ENCODE measurements around the gene RASL11B. TPM values are rescaled to one million over a fixed set of nuclear protein-coding genes. Genes with fewer than 3 reads are reported as not detected.

RASL11B gene
- polyA plus RNA-seq, 6 donors from 2014 or later = 0.19 to 1.6 TPM; not detected in 4

DNA sequence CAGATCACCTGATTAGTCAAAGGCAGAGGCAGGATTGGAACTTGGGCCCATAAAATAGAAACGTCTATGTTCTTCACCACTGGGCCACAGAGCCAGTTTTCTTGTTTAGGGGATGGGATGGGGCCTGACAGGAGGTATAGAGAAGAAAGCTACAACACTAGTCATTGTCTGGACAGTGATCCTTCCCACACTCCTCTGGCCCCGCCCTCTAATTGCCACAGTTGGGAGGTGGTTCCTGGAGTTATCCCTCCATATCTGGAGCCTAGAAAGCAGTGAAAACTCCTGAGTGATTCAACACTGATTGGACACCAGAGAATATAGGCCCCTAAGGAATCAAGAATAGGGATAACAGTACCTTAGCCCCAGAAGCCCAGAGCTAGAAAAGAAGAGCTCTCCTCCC is 22.9 kb downstream of the RASL11B start:
- H3K4me1 Mint-ChIP-seq = no peaks in the 10 kb centered on the region
- peaks cover 0 to 22% (median 11%) of the 10 kb centered on the region in 7 donors for H3K9me3 Mint-ChIP-seq
- H3K4me3 Mint-ChIP-seq = no peak overlapping the region
- H3K27me3 Mint-ChIP-seq = no peaks in the 10 kb centered on the region
- DNase-seq (no peak), ATAC-seq (ENCODE audit: low read depth in 2 of 2) (no peak)
- H3K27ac Mint-ChIP-seq = no peak overlapping the region
- peaks cover 48 to 68% of the 10 kb centered on the region in 2 donors for H3K36me3 Mint-ChIP-seq

- no peak overlapping the region for H3K27ac Mint-ChIP-seq
- H3K27me3 Mint-ChIP-seq = no peaks in the 10 kb centered on the region
- ATAC-seq (ENCODE audit: low read depth in 2 of 2) = no peak
- H3K9me3 Mint-ChIP-seq = peaks cover 0 to 22% (median 11%) of the 10 kb centered on the region in 7 donors
- no peaks in the 10 kb centered on the region for H3K4me1 Mint-ChIP-seq
- no peak for DNase-seq
- no peak overlapping the region for H3K4me3 Mint-ChIP-seq
- H3K36me3 Mint-ChIP-seq = peaks cover 32 to 49% of the 10 kb centered on the region in 2 donors
Observed at GRCh38 chr4:52889354-52889753, 27.2 kb downstream of the RASL11B start.

DNA sequence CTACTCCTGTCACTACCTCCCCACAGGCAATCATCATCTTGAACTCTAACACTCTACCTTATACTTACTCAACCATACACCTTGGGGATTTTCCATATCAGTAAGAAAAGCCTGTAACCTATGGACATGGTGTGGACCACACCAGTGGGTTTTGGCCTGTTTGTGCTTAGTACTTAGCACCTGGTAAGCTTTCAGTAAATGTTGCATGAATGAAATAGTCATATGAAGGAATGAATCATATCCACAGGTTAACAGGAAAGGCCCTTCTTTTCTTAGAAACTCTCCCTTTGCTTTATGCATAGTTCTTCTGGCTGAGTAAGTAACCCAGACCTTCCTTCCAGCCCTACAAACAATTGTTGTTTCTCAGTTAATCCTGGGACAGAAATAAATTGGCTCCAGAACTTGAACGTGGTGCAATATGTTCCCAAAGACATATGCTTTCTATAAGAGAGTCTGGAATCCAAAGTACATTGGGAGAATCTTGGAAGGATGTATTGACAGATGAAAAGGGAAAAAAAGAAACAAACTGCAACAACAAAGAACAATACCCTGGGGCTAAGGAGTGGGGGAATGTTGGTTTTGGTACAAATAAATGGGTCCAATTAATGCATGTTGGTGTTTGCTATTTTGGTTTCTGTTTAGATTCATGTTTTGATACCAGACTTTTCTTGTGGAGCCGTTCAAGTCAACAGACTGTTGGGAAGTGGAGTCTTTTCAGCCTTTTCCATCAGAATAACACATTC is 27.8 kb downstream of the RASL11B start:
- Mint-ChIP-seq H3K4me3 (no peak overlapping the region), H3K9me3 (peaks cover 0 to 22% (median 11%) of the 10 kb centered on the region in 7 donors), H3K27ac (no peak overlapping the region), H3K27me3 (no peaks in the 10 kb centered on the region), H3K4me1 (no peaks in the 10 kb centered on the region), H3K36me3 (peaks cover 32 to 45% of the 10 kb centered on the region in 2 donors)
- ATAC-seq (ENCODE audit: low read depth in 2 of 2) = no peak
- no peak for DNase-seq

GRCh38 chr4:52890521-52890791 is 28.3 kb downstream of the RASL11B start:
- Mint-ChIP-seq H3K27ac (no peak overlapping the region), H3K4me3 (no peak overlapping the region), H3K4me1 (no peaks in the 10 kb centered on the region), H3K27me3 (no peaks in the 10 kb centered on the region), H3K9me3 (peaks cover 0 to 22% (median 11%) of the 10 kb centered on the region in 7 donors), H3K36me3 (peaks cover 27 to 40% of the 10 kb centered on the region in 2 donors)
- ATAC-seq (ENCODE audit: low read depth in 2 of 2) (no peak), DNase-seq (no peak)

DNA sequence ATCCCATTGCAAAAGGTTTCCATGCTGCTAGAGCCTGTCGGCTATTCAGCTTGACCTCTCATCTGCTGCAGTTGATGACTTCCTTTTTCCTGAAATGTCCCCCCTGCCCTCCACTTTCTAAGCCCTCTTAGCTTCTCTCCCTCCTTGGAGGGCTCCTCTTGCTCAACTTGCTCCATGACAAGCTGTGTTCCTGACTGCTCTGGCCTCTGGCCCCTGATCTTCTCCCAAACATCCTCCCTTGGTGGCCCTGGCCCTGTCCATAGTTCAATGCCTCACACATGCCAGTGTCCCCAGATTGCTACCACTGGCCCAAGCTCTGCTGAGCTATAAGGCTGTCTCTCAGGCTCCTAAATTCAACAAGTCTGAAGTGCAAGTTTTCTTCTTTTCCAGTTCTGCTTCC is 29.6 kb downstream of the RASL11B start:
- no peaks in the 10 kb centered on the region for H3K4me1 Mint-ChIP-seq
- H3K4me3 Mint-ChIP-seq = no peak overlapping the region
- DNase-seq (no peak), ATAC-seq (ENCODE audit: low read depth in 2 of 2) (no peak)
- peaks cover 16 to 28% of the 10 kb centered on the region in 2 donors for H3K36me3 Mint-ChIP-seq
- no peak overlapping the region for H3K27ac Mint-ChIP-seq
- H3K9me3 Mint-ChIP-seq = peaks cover 0 to 20% (median 9%) of the 10 kb centered on the region in 7 donors
- no peaks in the 10 kb centered on the region for H3K27me3 Mint-ChIP-seq

- H3K4me3 Mint-ChIP-seq = no peak overlapping the region
- DNase-seq (no peak), ATAC-seq (ENCODE audit: low read depth in 2 of 2) (no peak)
- H3K27ac Mint-ChIP-seq = peak overlapping the region in 1 of 6 donors; percentile 11
- H3K27me3 Mint-ChIP-seq = no peaks in the 10 kb centered on the region
- peaks cover 0 to 19% (median 8%) of the 10 kb centered on the region in 7 donors for H3K9me3 Mint-ChIP-seq
- peaks cover 9 to 23% of the 10 kb centered on the region in 2 donors for H3K36me3 Mint-ChIP-seq
- no peaks in the 10 kb centered on the region for H3K4me1 Mint-ChIP-seq
Observed at GRCh38 chr4:52892880-52893279, 30.8 kb downstream of the RASL11B start.

GRCh38 chr4:52894443-52894842 is 32.3 kb downstream of the RASL11B start:
- Mint-ChIP-seq H3K4me1 (no peaks in the 10 kb centered on the region), H3K27me3 (no peaks in the 10 kb centered on the region), H3K27ac (no peak overlapping the region), H3K4me3 (no peak overlapping the region), H3K36me3 (peaks cover 0 to 14% of the 10 kb centered on the region in 2 donors), H3K9me3 (peaks cover 0 to 13% (median 7%) of the 10 kb centered on the region in 7 donors)
- DNase-seq (no peak), ATAC-seq (ENCODE audit: low read depth in 2 of 2) (no peak)

- Mint-ChIP-seq H3K4me3 (no peak overlapping the region), H3K27me3 (no peaks in the 10 kb centered on the region), H3K9me3 (peaks cover 0 to 9% (median 1%) of the 10 kb centered on the region in 7 donors), H3K4me1 (no peaks in the 10 kb centered on the region), H3K27ac (peak overlapping the region in 1 of 6 donors; percentile 60), H3K36me3 (peaks cover 26 to 40% of the 10 kb centered on the region in 2 donors)
- ATAC-seq (ENCODE audit: low read depth in 2 of 2) (no peak), DNase-seq (no peak)
Observed at GRCh38 chr4:52903273-52903672, 41.2 kb downstream of the RASL11B start.

- H3K27ac Mint-ChIP-seq = no peak overlapping the region
- DNase-seq = no peak
- peaks cover 29 to 40% of the 10 kb centered on the region in 2 donors for H3K36me3 Mint-ChIP-seq
Observed at GRCh38 chr4:52904421-52904820, 42.3 kb downstream of the RASL11B start.

GRCh38 chr4:52907510-52907909 is 45.4 kb downstream of the RASL11B start:
- Mint-ChIP-seq H3K4me3 (no peak overlapping the region), H3K36me3 (peaks cover 24 to 30% of the 10 kb centered on the region in 2 donors), H3K27me3 (no peaks in the 10 kb centered on the region), H3K27ac (no peak overlapping the region), H3K9me3 (peaks cover 0 to 2% (median 0%) of the 10 kb centered on the region in 7 donors), H3K4me1 (peaks cover 0 to 5% (median 0%) of the 10 kb centered on the region in 3 donors)
- DNase-seq = no peak
- no peak for ATAC-seq (ENCODE audit: low read depth in 2 of 2)

More at GRCh38 chr4:52904421-52904820, 42.3 kb downstream of the RASL11B start:
- Mint-ChIP-seq H3K9me3 (peaks cover 0 to 5% (median 1%) of the 10 kb centered on the region in 7 donors), H3K27me3 (no peaks in the 10 kb centered on the region), H3K4me1 (no peaks in the 10 kb centered on the region), H3K4me3 (no peak overlapping the region)
- no peak for ATAC-seq (ENCODE audit: low read depth in 2 of 2)

GRCh38 chr4:52910115-52910514 is 48.0 kb downstream of the RASL11B start:
- no peak overlapping the region for H3K4me3 Mint-ChIP-seq
- peaks cover 8 to 14% of the 10 kb centered on the region in 2 donors for H3K36me3 Mint-ChIP-seq
- no peaks in the 10 kb centered on the region for H3K27me3 Mint-ChIP-seq
- DNase-seq = no peak
- no peak for ATAC-seq (ENCODE audit: low read depth in 2 of 2)
- H3K4me1 Mint-ChIP-seq = peaks cover 0 to 5% (median 0%) of the 10 kb centered on the region in 3 donors
- H3K27ac Mint-ChIP-seq = no peak overlapping the region
- no peaks in the 10 kb centered on the region for H3K9me3 Mint-ChIP-seq

DNA sequence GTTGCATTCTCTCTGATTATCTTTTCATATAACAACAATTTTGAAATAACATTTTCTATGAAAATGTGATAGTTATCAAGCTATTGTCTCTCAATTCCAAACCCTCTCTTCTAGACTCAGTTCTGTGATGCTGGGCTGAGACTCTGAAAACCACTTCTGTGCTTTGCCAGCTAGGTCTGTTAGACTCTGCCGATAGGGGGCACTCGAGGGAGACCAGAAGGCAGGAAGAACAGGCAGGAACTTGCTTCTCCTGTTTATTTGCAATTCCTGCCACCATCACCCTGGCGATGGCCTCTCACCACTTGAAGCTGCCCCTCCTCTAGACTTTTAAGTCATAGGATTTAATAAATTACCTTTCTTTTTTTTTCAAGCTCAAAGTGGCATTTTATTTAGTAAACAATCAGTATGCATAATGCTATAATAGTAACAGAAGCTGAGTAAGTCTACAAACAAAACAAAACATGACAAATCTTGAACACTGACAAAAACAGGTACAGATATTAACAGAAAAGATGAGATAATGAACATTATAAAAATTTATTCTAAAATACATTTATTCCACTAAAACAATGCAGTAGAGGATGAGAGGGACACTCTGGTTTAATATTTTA is 49.7 kb downstream of the RASL11B start:
- DNase-seq (peak; percentile 10), ATAC-seq (ENCODE audit: low read depth in 2 of 2) (peak in 1 of 2 donors; percentile 37)
- no peak overlapping the region for H3K4me3 Mint-ChIP-seq
- H3K27ac Mint-ChIP-seq = no peak overlapping the region
- peaks cover 8 to 9% of the 10 kb centered on the region in 2 donors for H3K36me3 Mint-ChIP-seq
- H3K9me3 Mint-ChIP-seq = no peaks in the 10 kb centered on the region
- H3K27me3 Mint-ChIP-seq = no peaks in the 10 kb centered on the region
- peaks cover 0 to 5% (median 0%) of the 10 kb centered on the region in 3 donors for H3K4me1 Mint-ChIP-seq

GRCh38 chr4:52912608-52913007 is 50.5 kb downstream of the RASL11B start:
- Mint-ChIP-seq H3K4me1 (peaks cover 0 to 5% (median 0%) of the 10 kb centered on the region in 3 donors), H3K27me3 (no peaks in the 10 kb centered on the region), H3K9me3 (no peaks in the 10 kb centered on the region), H3K4me3 (no peak overlapping the region), H3K36me3 (peaks cover 1 to 8% of the 10 kb centered on the region in 2 donors), H3K27ac (peak overlapping the region in 2 of 6 donors; percentile 1 to 9)
- DNase-seq = no peak
- no peak for ATAC-seq (ENCODE audit: low read depth in 2 of 2)

GRCh38 chr4:52914051-52914605 is 52.0 kb downstream of the RASL11B start:
- Mint-ChIP-seq H3K27ac (no peak overlapping the region), H3K4me1 (peaks cover 0 to 5% (median 0%) of the 10 kb centered on the region in 3 donors), H3K9me3 (no peaks in the 10 kb centered on the region), H3K36me3 (no peaks in the 10 kb centered on the region), H3K27me3 (no peaks in the 10 kb centered on the region), H3K4me3 (no peak overlapping the region)
- DNase-seq = no peak
- no peak for ATAC-seq (ENCODE audit: low read depth in 2 of 2)
